ENCODE measurements around the gene PLN. TPM values are rescaled to one million over a fixed set of nuclear protein-coding genes. Genes with fewer than 3 reads are reported as not detected.

PLN gene
- total and polyA plus RNA-seq, 4 donors = 0.36 to 6.0 (median 1.9) TPM

GRCh38 chr6:118602300-118602699 is 54.2 kb downstream of the PLN start:
- Histone ChIP-seq H3K27me3 (ENCODE audit: control insufficient read depth, insufficient read depth, low read length) (no peaks in the 10 kb centered on the region), H3K4me3 (ENCODE audit: low read depth, low read length) (no peak overlapping the region), H3K9me3 (ENCODE audit: control insufficient read depth, insufficient read depth, low read length) (no peaks in the 10 kb centered on the region), H3K36me3 (ENCODE audit: control insufficient read depth, insufficient read depth, low read length) (no peaks in the 10 kb centered on the region), H3K27ac (ENCODE audit: low read depth, low read length) (no peak overlapping the region), H3K4me1 (ENCODE audit: control insufficient read depth, insufficient read depth, low read length) (no peaks in the 10 kb centered on the region)
- no peak for DNase-seq (ENCODE audit: low read depth in 4 of 6, low spot score in 6 of 6)
- WGBS (ENCODE audit: insufficient coverage) = no CpG with 5 or more reads among the region's 2 CpGs

GRCh38 chr6:118603372-118603771 is 55.3 kb downstream of the PLN start:
- no peak for DNase-seq (ENCODE audit: low read depth in 4 of 6, low spot score in 6 of 6)
- H3K27ac ChIP-seq (ENCODE audit: low read depth, low read length) = no peak overlapping the region
- H3K36me3 ChIP-seq (ENCODE audit: control insufficient read depth, insufficient read depth, low read length) = no peaks in the 10 kb centered on the region
- H3K27me3 ChIP-seq (ENCODE audit: control insufficient read depth, insufficient read depth, low read length) = no peaks in the 10 kb centered on the region
- no CpG with 5 or more reads among the region's 2 CpGs for WGBS (ENCODE audit: insufficient coverage)
- H3K9me3 ChIP-seq (ENCODE audit: control insufficient read depth, insufficient read depth, low read length) = no peaks in the 10 kb centered on the region
- no peaks in the 10 kb centered on the region for H3K4me1 ChIP-seq (ENCODE audit: control insufficient read depth, insufficient read depth, low read length)
- no peak overlapping the region for H3K4me3 ChIP-seq (ENCODE audit: low read depth, low read length)

- no peaks in the 10 kb centered on the region for H3K36me3 ChIP-seq (ENCODE audit: control insufficient read depth, insufficient read depth, low read length)
- 68% methylated on average over 2 of the region's 3 CpGs for WGBS (ENCODE audit: insufficient coverage)
- H3K9me3 ChIP-seq (ENCODE audit: control insufficient read depth, insufficient read depth, low read length) = no peaks in the 10 kb centered on the region
- H3K27ac ChIP-seq (ENCODE audit: low read depth, low read length) = no peak overlapping the region
- H3K4me3 ChIP-seq (ENCODE audit: low read depth, low read length) = no peak overlapping the region
- no peaks in the 10 kb centered on the region for H3K4me1 ChIP-seq (ENCODE audit: control insufficient read depth, insufficient read depth, low read length)
- no peaks in the 10 kb centered on the region for H3K27me3 ChIP-seq (ENCODE audit: control insufficient read depth, insufficient read depth, low read length)
- DNase-seq (ENCODE audit: low read depth in 4 of 6, low spot score in 6 of 6) = no peak
Observed at GRCh38 chr6:118606268-118606667, 58.2 kb downstream of the PLN start.

- Histone ChIP-seq H3K4me3 (ENCODE audit: low read depth, low read length) (no peak overlapping the region), H3K9me3 (ENCODE audit: control insufficient read depth, insufficient read depth, low read length) (peaks cover 3% of the 10 kb centered on the region), H3K4me1 (ENCODE audit: control insufficient read depth, insufficient read depth, low read length) (no peaks in the 10 kb centered on the region), H3K27ac (ENCODE audit: low read depth, low read length) (no peak overlapping the region), H3K27me3 (ENCODE audit: control insufficient read depth, insufficient read depth, low read length) (no peaks in the 10 kb centered on the region), H3K36me3 (ENCODE audit: control insufficient read depth, insufficient read depth, low read length) (no peaks in the 10 kb centered on the region)
- DNase-seq (ENCODE audit: low read depth in 4 of 6, low spot score in 6 of 6) = no peak
- WGBS (ENCODE audit: insufficient coverage) = 100% methylated on average over 2 of the region's 5 CpGs
Observed at GRCh38 chr6:118606858-118607257, 58.8 kb downstream of the PLN start.

Other genes starting within 250 kb of the PLN start
- 10 to 100 TPM; 28.8 to 37.3 TPM for gene CEP85L, start 103.3 kb downstream of the PLN start, total RNA-seq
- 1 to 10 TPM; 7.4 to 7.7 TPM for gene CEP85L, start 103.3 kb downstream of the PLN start, polyA plus RNA-seq (ENCODE audit: insufficient read length in 2 of 2)

All from spinal cord (tissue), 10 donors.